Ishikawa (cell line): ENCODE data around the gene TTC16.

ENCODE experiments used
- CEBPB ChIP-seq: IDR thresholded peaks from 2 replicates; pipeline ENCODE4 v1.6.1; 2012
- CREB1 ChIP-seq: IDR thresholded peaks from 2 replicates; pipeline ENCODE4 v1.6.1; 2012; ENCODE audit warnings: low read depth
- EGR1 ChIP-seq: IDR thresholded peaks from 2 replicates; pipeline ENCODE4 v1.6.1; 2012
- EP300 ChIP-seq: IDR thresholded peaks from 2 replicates; pipeline ENCODE4 v1.6.1; 2012; ENCODE audit warnings: borderline replicate concordance
- FOXM1 ChIP-seq: IDR thresholded peaks from 2 replicates; pipeline ENCODE4 v1.6.1; 2012; ENCODE audit warnings: low read depth, borderline replicate concordance
- NFIC ChIP-seq: IDR thresholded peaks from 2 replicates; pipeline ENCODE4 v1.6.1; 2012
- RAD21 ChIP-seq: IDR thresholded peaks from 2 replicates; pipeline ENCODE4 v1.6.1; 2012; ENCODE audit warnings: low read depth
- TAF1 ChIP-seq: IDR thresholded peaks from 2 replicates; pipeline ENCODE4 v1.6.1; 2012; ENCODE audit warnings: low read depth, mild to moderate bottlenecking
- TCF12 ChIP-seq: IDR thresholded peaks from 2 replicates; pipeline ENCODE4 v1.6.1; 2012; ENCODE audit warnings: low read depth
- TEAD4 ChIP-seq: IDR thresholded peaks from 2 replicates; pipeline ENCODE4 v1.6.1; 2012
- USF1 ChIP-seq: IDR thresholded peaks from 2 replicates; pipeline ENCODE4 v1.6.1; 2012
- YY1 ChIP-seq: IDR thresholded peaks from 2 replicates; pipeline ENCODE4 v1.6.1; 2012; ENCODE audit warnings: low read depth
- ZBTB7A ChIP-seq: IDR thresholded peaks from 2 replicates; pipeline ENCODE4 v1.6.1; 2012; ENCODE audit warnings: low read depth
- TF ChIP-seq, protein P1 (sequence below): IDR thresholded peaks from 2 replicates; pipeline ENCODE4 v1.6.1; 2012; ENCODE audit warnings: low read depth, mild to moderate bottlenecking
- TF ChIP-seq, protein P2 (sequence below): IDR thresholded peaks from 2 replicates; pipeline ENCODE4 v1.6.1; 2012

The TTC16 gene

GRCh38 chr9:127768698-127769097, 52.8 kb downstream of the TTC16 start:
- no peak for TF ChIP-seq NFIC

DNA sequence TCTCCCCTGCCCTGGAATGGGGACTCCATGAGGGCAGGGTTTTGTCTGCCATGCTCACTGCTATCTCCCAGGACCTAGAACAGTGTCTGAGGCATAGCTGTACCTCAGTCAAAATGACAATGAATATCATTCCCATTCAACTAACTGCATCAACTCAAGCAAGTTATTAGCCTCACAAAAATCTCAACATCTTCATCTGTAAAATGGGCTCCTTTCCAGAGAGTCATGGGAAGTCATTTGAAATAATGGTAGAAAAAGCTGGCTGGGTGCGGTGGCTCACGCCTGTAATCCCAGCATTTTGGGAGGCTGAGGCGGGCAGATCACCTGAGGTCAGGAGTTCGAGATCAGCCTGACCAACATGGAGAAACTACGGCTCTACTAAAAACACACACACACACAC, 53.2 kb downstream of the TTC16 start:
- TF ChIP-seq NFIC = no peak
- no peak for TF ChIP-seq CEBPB
- TF ChIP-seq, protein P1, sequence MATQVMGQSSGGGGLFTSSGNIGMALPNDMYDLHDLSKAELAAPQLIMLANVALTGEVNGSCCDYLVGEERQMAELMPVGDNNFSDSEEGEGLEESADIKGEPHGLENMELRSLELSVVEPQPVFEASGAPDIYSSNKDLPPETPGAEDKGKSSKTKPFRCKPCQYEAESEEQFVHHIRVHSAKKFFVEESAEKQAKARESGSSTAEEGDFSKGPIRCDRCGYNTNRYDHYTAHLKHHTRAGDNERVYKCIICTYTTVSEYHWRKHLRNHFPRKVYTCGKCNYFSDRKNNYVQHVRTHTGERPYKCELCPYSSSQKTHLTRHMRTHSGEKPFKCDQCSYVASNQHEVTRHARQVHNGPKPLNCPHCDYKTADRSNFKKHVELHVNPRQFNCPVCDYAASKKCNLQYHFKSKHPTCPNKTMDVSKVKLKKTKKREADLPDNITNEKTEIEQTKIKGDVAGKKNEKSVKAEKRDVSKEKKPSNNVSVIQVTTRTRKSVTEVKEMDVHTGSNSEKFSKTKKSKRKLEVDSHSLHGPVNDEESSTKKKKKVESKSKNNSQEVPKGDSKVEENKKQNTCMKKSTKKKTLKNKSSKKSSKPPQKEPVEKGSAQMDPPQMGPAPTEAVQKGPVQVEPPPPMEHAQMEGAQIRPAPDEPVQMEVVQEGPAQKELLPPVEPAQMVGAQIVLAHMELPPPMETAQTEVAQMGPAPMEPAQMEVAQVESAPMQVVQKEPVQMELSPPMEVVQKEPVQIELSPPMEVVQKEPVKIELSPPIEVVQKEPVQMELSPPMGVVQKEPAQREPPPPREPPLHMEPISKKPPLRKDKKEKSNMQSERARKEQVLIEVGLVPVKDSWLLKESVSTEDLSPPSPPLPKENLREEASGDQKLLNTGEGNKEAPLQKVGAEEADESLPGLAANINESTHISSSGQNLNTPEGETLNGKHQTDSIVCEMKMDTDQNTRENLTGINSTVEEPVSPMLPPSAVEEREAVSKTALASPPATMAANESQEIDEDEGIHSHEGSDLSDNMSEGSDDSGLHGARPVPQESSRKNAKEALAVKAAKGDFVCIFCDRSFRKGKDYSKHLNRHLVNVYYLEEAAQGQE = no peak
- TF ChIP-seq EP300 = no peak
- no peak for TF ChIP-seq TCF12
- TF ChIP-seq FOXM1 = no peak
- TF ChIP-seq YY1 = no peak
- no peak for TF ChIP-seq TAF1
- TF ChIP-seq TEAD4 = no peak
- no peak for TF ChIP-seq ZBTB7A
- no peak for TF ChIP-seq EGR1
- TF ChIP-seq USF1 = no peak
- TF ChIP-seq RAD21 = no peak
- TF ChIP-seq, protein P2, sequence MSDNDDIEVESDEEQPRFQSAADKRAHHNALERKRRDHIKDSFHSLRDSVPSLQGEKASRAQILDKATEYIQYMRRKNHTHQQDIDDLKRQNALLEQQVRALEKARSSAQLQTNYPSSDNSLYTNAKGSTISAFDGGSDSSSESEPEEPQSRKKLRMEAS = no peak
- TF ChIP-seq CREB1 = no peak

DNA sequence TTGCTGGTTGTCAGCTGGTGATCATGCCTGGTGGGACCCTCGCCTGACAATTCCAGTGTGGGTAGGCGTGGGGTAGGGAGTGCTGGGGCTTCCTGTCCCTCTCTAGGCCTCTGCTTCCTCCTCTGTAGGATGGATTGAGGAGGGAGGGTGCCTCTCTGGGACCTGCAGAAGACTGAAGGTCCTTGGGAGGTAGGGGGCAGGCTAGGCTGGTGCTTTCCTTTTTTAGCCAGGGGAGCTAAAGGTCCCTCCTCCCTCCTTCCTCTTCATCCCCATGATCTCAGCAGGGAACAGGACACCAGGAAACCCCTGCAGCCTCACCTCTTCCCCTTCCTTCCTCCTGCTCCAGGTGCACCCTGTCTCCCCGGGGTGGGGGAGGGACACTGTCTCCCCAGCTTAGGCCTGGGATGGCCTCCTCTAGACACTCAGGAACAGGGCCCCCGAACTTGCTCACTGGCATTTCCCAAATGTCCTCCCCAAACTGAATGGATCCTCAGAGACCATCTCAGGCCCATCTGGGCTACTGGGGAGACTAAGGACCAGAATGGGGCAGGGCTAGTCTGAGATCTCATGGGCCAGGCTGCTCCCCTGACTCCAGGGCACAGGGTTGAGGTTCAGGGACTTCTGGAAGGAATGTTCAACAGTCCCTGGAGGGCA, 54.2 kb downstream of the TTC16 start:
- TF ChIP-seq TEAD4 (no peak), CEBPB (no peak), TCF12 (no peak), YY1 (no peak), CREB1 (no peak), FOXM1 (no peak), NFIC (no peak)
- TF ChIP-seq, protein P2 = no peak
- TF ChIP-seq, protein P1 = no peak

DNA sequence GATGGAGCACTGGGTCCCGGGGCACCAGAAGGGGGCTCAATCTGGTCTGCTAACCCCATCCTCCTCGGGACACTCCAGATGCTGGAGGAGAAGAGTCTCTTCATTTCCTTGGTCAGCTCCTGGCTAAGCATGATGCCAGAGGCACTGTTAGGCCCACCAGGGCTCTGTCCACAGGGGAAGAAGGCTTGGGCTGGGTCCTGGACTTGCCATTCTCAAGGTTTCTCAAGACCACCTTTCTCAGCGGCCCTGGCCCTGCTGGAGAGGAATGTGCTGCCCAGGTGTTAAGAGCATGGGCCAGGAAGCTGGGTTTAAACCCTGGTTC, 54.7 kb downstream of the TTC16 start:
- no peak for TF ChIP-seq CREB1
- TF ChIP-seq YY1 = no peak
- TF ChIP-seq, protein P1 = no peak
- TF ChIP-seq CEBPB = no peak
- no peak for TF ChIP-seq TCF12
- TF ChIP-seq TAF1 = no peak
- no peak for TF ChIP-seq EP300
- no peak for TF ChIP-seq NFIC
- TF ChIP-seq EGR1 = no peak

DNA sequence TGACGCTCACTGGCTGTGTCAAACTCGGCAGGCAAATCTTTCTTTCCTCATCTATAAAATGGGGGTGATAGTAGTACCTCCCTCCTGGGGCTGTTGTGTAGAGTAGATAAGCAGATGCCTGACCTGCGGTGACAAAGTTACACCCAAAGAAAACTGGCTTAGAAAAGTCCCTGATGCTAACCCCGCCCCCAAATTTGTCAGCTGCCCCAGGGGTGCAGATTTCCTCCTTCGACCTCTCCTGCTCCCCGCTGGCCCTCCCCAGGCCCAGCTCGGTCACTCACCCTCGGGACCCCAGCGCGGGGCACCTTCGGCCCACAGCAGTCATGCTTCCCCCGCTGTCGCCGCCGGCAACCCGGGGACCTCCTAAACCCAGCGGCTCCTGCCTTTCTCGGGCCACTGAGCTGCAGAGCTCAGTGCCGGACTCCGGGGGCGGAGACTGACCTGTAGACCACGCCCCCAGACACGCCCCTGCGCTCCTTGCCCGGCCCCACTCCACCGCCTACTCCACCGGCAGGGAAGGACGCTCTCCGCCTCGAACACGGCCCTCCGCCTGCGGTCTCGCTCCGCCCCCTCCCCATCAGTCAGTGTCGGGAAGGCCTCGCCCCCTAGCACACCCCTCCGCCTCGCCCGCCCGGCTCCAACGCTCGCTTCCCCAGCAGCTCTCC, 55.2 kb downstream of the TTC16 start:
- TF ChIP-seq EGR1 (0 out of 2 replicates have a peak, but pooled peaks have one; percentile 10), FOXM1 (no peak), USF1 (no peak), TEAD4 (no peak), RAD21 (no peak), EP300 (no peak), ZBTB7A (no peak)
- TF ChIP-seq, protein P2 = no peak
